HEK293T (cell line): Measurements from ENCODE around the gene RHEX.

Experiments used
- CTCF ChIA-PET: fragments of 350-600 bp; formaldehyde crosslinking; extraction: SDS; loops from one replicate; lab custom pipeline; 2021; ENCODE audit warnings: antibody characterized with exemption, inconsistent platforms; lab: Yijun Ruan, JAX
- POLR2A ChIA-PET: fragments of 350-600 bp; formaldehyde crosslinking; extraction: SDS; loops from one replicate; lab custom pipeline; 2020; ENCODE audit warnings: antibody characterized with exemption, inconsistent platforms; lab: Yijun Ruan, JAX
- DNase-seq: peaks from one replicate; pipeline ENCODE4 v3.0.0; 2012; ENCODE audit warnings: mixed read lengths; ENCODE audit errors: extremely low spot score
- ARNT ChIP-seq: fragments of 450-650 bp; IDR thresholded peaks from 2 replicates; pipeline ENCODE4 v1.6.1; 2017; ENCODE audit warnings: mild to moderate bottlenecking
- BHLHE40 ChIP-seq: fragments of 450-650 bp; IDR thresholded peaks from 2 replicates; pipeline ENCODE4 v1.6.1; 2016; ENCODE audit warnings: mild to moderate bottlenecking, moderate library complexity, borderline replicate concordance
- CTBP1 ChIP-seq: fragments of 450-650 bp; IDR thresholded peaks from 2 replicates; pipeline ENCODE4 v1.6.1; 2016; ENCODE audit warnings: borderline replicate concordance
- ELF4 ChIP-seq: fragments of 450-650 bp; IDR thresholded peaks from 2 replicates; pipeline ENCODE4 v1.6.1; 2017; ENCODE audit warnings: antibody characterized with exemption
- FOXA1 ChIP-seq: fragments of 450-650 bp; IDR thresholded peaks from 2 replicates; pipeline ENCODE4 v1.6.1; 2016; ENCODE audit warnings: mild to moderate bottlenecking
- FOXK2 ChIP-seq: fragments of 450-650 bp; IDR thresholded peaks from 2 replicates; pipeline ENCODE4 v1.6.1; 2016; ENCODE audit warnings: mild to moderate bottlenecking
- FOXM1 ChIP-seq: fragments of 450-650 bp; IDR thresholded peaks from 2 replicates; pipeline ENCODE4 v1.6.1; 2017; ENCODE audit warnings: mild to moderate bottlenecking, borderline replicate concordance
- HDGF ChIP-seq: fragments of 450-650 bp; IDR thresholded peaks from 2 replicates; pipeline ENCODE4 v1.6.1; 2017; ENCODE audit warnings: antibody characterized with exemption, borderline replicate concordance
- L3MBTL2 ChIP-seq: fragments of 450-650 bp; conservative IDR thresholded peaks from 2 replicates; pipeline ENCODE4 v1.6.1; 2016; ENCODE audit warnings: mild to moderate bottlenecking
- LEF1 ChIP-seq: fragments of 450-650 bp; IDR thresholded peaks from 2 replicates; pipeline ENCODE4 v1.6.1; 2017; ENCODE audit warnings: mild to moderate bottlenecking, borderline replicate concordance
- NFRKB ChIP-seq: fragments of 450-650 bp; IDR thresholded peaks from 2 replicates; pipeline ENCODE4 v1.6.1; 2016; ENCODE audit warnings: mild to moderate bottlenecking, moderate library complexity
- SP1 ChIP-seq: fragments of 450-650 bp; IDR thresholded peaks from 2 replicates; pipeline ENCODE4 v1.6.1; 2017
- SUZ12 ChIP-seq: fragments of 450-650 bp; IDR thresholded peaks from 2 replicates; pipeline ENCODE4 v1.6.1; 2016; ENCODE audit warnings: mild to moderate bottlenecking
- TARDBP ChIP-seq: fragments of 450-650 bp; IDR thresholded peaks from 2 replicates; pipeline ENCODE4 v1.6.1; 2016
- ZNF384 ChIP-seq: fragments of 450-650 bp; IDR thresholded peaks from 2 replicates; pipeline ENCODE4 v1.6.1; 2016
- TF ChIP-seq, protein P1 (sequence below): fragments of 450-650 bp; IDR thresholded peaks from 2 replicates; pipeline ENCODE4 v1.6.1; 2016

Gene RHEX

GRCh38 chr1:206128196-206128595 is 75.2 kb downstream of the RHEX start:
- ChIA-PET POLR2A (no interaction called here), CTCF (no interaction called here)
- DNase-seq = no peak
- TF ChIP-seq L3MBTL2 (no peak), SP1 (no peak), TARDBP (no peak), FOXM1 (no peak), HDGF (no peak), ARNT (no peak), NFRKB (no peak), BHLHE40 (no peak), CTBP1 (no peak), FOXK2 (no peak), ELF4 (no peak), ZNF384 (no peak), SUZ12 (no peak), LEF1 (no peak), FOXA1 (no peak)
- TF ChIP-seq, protein P1, sequence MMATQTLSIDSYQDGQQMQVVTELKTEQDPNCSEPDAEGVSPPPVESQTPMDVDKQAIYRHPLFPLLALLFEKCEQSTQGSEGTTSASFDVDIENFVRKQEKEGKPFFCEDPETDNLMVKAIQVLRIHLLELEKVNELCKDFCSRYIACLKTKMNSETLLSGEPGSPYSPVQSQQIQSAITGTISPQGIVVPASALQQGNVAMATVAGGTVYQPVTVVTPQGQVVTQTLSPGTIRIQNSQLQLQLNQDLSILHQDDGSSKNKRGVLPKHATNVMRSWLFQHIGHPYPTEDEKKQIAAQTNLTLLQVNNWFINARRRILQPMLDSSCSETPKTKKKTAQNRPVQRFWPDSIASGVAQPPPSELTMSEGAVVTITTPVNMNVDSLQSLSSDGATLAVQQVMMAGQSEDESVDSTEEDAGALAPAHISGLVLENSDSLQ = no peak

DNA sequence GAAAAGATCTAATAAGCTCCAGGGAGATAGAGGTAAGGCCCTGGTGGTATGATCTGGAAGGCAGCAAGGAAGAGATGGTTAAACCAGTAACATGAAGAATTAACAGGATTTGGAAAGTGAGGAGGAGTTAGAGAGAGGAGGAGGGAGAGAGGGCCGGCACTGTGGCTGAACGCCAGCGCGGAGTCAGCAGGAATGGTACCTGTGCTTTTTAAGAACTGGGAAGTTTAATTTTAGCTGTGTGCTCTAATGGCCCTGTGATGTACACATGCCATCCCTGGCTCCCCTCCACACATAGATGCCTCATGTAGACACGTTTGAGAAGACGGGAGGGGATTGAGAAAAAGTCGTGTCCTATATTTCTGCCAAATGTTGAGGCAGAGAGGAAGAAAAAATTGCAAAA is 78.1 kb downstream of the RHEX start:
- TF ChIP-seq ELF4 (no peak), FOXA1 (no peak), SP1 (no peak)
- CTCF ChIA-PET = interaction anchor here (0.7 kb wide), 1 partner anchor 154 kb away, joined by 4 read pairs; no protein-coding TSS in a partner anchor
- POLR2A ChIA-PET = no interaction called here
- no peak for DNase-seq

DNA sequence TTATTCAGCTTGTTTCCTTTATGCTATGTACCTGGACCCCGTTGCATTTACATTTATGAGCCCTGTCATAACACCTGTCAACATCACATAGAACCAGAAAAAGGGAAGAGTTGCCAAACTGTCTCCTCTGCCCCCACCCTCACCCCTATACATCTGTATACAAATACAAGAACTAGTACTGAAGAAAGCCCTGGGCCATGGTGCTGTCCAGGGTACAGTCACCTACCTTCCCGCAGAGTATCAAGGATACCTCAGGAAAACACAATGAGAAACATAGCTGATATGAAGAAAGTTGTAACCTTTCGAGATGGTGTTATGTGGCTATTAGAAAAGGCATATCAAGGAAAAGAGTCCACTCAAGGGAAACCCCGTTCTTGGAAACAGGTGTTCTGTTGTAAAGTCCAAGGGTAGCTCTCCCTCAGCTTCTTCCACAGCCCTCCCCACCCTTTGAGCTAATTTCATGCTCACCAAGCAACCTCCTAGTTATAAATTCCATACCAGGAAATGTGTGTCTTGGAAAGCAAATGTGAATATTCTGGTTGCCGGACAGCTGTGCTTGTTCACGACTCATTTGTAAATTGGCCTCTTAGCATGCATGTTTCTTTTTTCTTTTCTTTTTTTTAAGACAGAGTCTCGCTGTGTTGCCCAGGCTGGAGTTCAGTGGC is 80.9 kb downstream of the RHEX start:
- TF ChIP-seq HDGF (no peak), TARDBP (no peak), ELF4 (no peak), NFRKB (no peak)
- CTCF ChIA-PET = interaction anchor here (0.6 kb wide), 1 partner anchor 502 kb away, joined by 3 read pairs; no protein-coding TSS in a partner anchor
- no peak for DNase-seq
- POLR2A ChIA-PET = no interaction called here

GRCh38 chr1:206135248-206135647 is 82.3 kb downstream of the RHEX start:
- DNase-seq = no peak
- CTCF ChIA-PET = no interaction called here
- POLR2A ChIA-PET = no interaction called here
- TF ChIP-seq LEF1 = no peak
- TF ChIP-seq, protein P1 = no peak
- TF ChIP-seq L3MBTL2 = no peak
- no peak for TF ChIP-seq ARNT
- TF ChIP-seq TARDBP = no peak
- TF ChIP-seq ELF4 = no peak
- TF ChIP-seq BHLHE40 = no peak
- TF ChIP-seq ZNF384 = no peak
- TF ChIP-seq SP1 = no peak

DNA sequence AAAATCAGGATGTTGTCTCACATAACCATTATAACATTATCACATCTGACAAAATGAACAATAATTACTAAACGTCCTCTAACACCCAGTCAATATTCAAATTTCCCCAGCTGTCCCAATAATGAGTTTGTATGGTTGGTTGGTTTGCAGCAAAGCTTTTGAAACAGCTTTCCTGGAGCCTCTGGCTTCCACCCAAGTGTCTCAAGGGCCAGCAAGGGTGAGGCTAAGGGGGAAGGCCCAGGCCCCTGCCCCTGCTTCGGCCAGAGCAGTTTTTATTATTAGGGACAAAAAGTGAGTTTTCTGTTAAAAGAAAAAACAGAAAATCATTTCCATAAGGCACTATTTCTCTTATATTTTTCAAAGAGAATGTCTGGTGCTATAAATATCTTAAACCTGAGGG is 83.3 kb downstream of the RHEX start:
- ChIA-PET CTCF (no interaction called here), POLR2A (no interaction called here)
- no peak for TF ChIP-seq BHLHE40
- DNase-seq = no peak

DNA sequence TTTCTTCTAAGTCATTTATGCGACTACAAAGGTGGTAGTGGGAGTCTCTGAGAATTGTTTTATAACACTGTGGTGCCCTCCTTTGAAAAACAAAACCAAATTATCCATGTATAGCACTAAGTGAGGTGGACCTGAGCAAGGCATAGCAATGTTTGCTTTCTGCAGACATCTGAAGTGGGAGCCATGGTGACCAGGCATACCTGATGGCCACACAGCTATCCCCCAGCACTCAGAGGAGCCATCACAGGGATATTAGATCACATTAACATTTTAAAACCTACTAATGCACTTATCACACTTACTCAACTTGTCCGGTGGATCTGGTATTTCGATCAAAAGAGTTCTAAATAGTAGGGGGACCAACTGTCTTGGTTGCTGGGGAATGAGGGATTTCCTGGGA is 89.0 kb downstream of the RHEX start:
- no peak for TF ChIP-seq SP1
- TF ChIP-seq ARNT = no peak
- no peak for TF ChIP-seq FOXK2
- no peak for TF ChIP-seq L3MBTL2
- TF ChIP-seq ELF4 = no peak
- TF ChIP-seq, protein P1 = no peak
- TF ChIP-seq TARDBP = no peak
- no peak for TF ChIP-seq FOXA1
- no peak for TF ChIP-seq FOXM1
- TF ChIP-seq SUZ12 = no peak
- no peak for TF ChIP-seq BHLHE40
- no peak for TF ChIP-seq ZNF384
- TF ChIP-seq HDGF = no peak
- TF ChIP-seq CTBP1 = no peak
- no peak for TF ChIP-seq LEF1
- TF ChIP-seq NFRKB = no peak
- DNase-seq = no peak
- ChIA-PET POLR2A (no interaction called here), CTCF (no interaction called here)

DNA sequence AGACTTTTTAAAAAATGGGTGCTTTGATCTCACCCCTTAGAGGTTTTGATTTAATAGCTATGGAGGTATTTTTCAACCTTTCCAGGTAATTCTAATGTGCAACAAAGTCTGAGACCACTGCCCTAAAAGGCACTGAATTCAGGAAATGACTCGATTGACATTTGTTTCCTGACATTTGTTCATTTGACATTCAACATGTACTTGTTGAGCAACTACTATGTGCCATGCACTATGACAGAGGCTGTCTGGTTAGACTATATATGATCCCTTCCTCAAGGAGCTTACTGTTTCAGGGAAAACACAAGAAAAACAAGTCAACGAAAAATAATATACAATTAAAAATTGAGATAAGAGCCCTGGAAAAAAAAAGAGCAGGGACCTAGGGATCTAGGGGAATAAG is 89.8 kb downstream of the RHEX start:
- POLR2A ChIA-PET = no interaction called here
- CTCF ChIA-PET = interaction anchor here (0.6 kb wide), 1 partner anchor 788 kb away, joined by 3 read pairs; no protein-coding TSS in a partner anchor
- DNase-seq = no peak
- no peak for TF ChIP-seq CTBP1
